Measurements from ENCODE around the gene AFP. TPM values are rescaled to one million over a fixed set of nuclear protein-coding genes. Genes with fewer than 3 reads are reported as not detected.

Gene AFP
- total RNA-seq, 1 experiment from 2014 or later = 4.9 TPM

DNA sequence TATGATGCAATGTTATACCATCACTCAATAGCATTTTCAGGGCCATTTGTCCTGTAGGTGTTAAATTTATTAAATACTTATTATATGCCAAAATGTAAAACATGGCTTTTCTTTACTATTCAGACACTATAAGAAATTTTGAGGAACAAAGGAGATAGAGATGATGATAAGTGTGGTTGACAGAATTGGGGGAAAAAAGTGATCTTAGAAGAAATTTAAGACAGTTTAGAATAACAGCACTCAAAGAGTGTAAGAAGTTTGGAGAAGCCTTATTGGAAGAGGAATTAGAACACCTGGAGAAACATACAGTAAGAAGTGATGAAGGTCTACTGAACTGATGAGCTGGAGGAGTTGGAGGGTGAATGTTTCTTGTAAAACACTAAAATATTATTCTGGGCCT, 12.8 kb upstream of the AFP start:
- no peak overlapping the region for H2BK120ac ChIP-seq (ENCODE audit: low read depth, low read length, poor library complexity, severe bottlenecking)
- H3K79me1 ChIP-seq (ENCODE audit: insufficient read depth, low read depth, low read length, poor library complexity, severe bottlenecking) = no peaks in the 10 kb centered on the region
- no peak overlapping the region for H3T11ph ChIP-seq (ENCODE audit: low read length)
- no peak overlapping the region for H3K4me2 ChIP-seq (ENCODE audit: insufficient read depth, insufficient read length, low read length)
- Mint-ChIP-seq H3K27me3 (ENCODE audit: low read depth) (no peaks in the 10 kb centered on the region), H3K27ac (no peak overlapping the region), H3K36me3 (ENCODE audit: insufficient read depth in 1 of 3, low read depth in 3 of 3) (no peaks in the 10 kb centered on the region), H3K4me1 (no peaks in the 10 kb centered on the region), H3K4me3 (no peak overlapping the region), H3K9me3 (no peaks in the 10 kb centered on the region)
- H4K5ac ChIP-seq (ENCODE audit: insufficient read length, low read depth, low read length) = no peak overlapping the region
- no peaks in the 10 kb centered on the region for H4K20me1 ChIP-seq (ENCODE audit: control insufficient read depth, insufficient read depth, insufficient read length)
- TF ChIP-seq, protein P1, sequence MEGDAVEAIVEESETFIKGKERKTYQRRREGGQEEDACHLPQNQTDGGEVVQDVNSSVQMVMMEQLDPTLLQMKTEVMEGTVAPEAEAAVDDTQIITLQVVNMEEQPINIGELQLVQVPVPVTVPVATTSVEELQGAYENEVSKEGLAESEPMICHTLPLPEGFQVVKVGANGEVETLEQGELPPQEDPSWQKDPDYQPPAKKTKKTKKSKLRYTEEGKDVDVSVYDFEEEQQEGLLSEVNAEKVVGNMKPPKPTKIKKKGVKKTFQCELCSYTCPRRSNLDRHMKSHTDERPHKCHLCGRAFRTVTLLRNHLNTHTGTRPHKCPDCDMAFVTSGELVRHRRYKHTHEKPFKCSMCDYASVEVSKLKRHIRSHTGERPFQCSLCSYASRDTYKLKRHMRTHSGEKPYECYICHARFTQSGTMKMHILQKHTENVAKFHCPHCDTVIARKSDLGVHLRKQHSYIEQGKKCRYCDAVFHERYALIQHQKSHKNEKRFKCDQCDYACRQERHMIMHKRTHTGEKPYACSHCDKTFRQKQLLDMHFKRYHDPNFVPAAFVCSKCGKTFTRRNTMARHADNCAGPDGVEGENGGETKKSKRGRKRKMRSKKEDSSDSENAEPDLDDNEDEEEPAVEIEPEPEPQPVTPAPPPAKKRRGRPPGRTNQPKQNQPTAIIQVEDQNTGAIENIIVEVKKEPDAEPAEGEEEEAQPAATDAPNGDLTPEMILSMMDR (conservative IDR thresholded peaks at IDR 0.05) = no peak
- no peak overlapping the region for H3K23ac ChIP-seq (ENCODE audit: insufficient read length, low read depth, low read length)
- no peak overlapping the region for H2AK5ac ChIP-seq (ENCODE audit: insufficient read length, low read length)
- H3K4ac ChIP-seq (ENCODE audit: low read depth, low read length) = no peak overlapping the region
- H2BK15ac ChIP-seq (ENCODE audit: low read depth, low read length) = no peak overlapping the region
- DNase-seq = no peak
- H3K14ac ChIP-seq (ENCODE audit: insufficient read depth, low read length) = no peak overlapping the region
- H3K18ac ChIP-seq (ENCODE audit: insufficient read length, low read depth, low read length) = no peak overlapping the region
- no peak overlapping the region for H2BK12ac ChIP-seq (ENCODE audit: insufficient read length, low read depth, low read length)
- H3K9ac ChIP-seq (ENCODE audit: extremely low read depth, insufficient read length, low read length) = no peak overlapping the region
- H2AFZ ChIP-seq (ENCODE audit: low read length) = no peak overlapping the region
- no peaks in the 10 kb centered on the region for H3K79me2 ChIP-seq (ENCODE audit: insufficient read depth, low read length)
- no peak overlapping the region for H4K8ac ChIP-seq (replicated peaks; ENCODE audit: insufficient read length, low read depth, low read length)
- H2BK20ac ChIP-seq (ENCODE audit: low read depth, low read length, poor library complexity, severe bottlenecking) = no peak overlapping the region
- H2BK5ac ChIP-seq (ENCODE audit: insufficient read length, low read length) = no peak overlapping the region
- no peak overlapping the region for H3K27ac ChIP-seq (ENCODE audit: insufficient read length, low read depth, low read length)
- H3K4me1 ChIP-seq (ENCODE audit: insufficient read depth, low read length) = no peaks in the 10 kb centered on the region
- H3K27me3 ChIP-seq (ENCODE audit: insufficient read depth, low read length) = no peaks in the 10 kb centered on the region
- H3K9me3 ChIP-seq (ENCODE audit: control insufficient read depth, low read depth, low read length) = no peaks in the 10 kb centered on the region
- H3K56ac ChIP-seq (ENCODE audit: insufficient read length, low read depth, low read length) = no peak overlapping the region
- H4K91ac ChIP-seq (ENCODE audit: insufficient read length, low read depth, low read length) = no peak overlapping the region
- no peaks in the 10 kb centered on the region for H3K23me2 ChIP-seq (ENCODE audit: insufficient read length, low read depth, low read length, poor library complexity, severe bottlenecking)
